ENCODE measurements around the gene SNX10.

DNA sequence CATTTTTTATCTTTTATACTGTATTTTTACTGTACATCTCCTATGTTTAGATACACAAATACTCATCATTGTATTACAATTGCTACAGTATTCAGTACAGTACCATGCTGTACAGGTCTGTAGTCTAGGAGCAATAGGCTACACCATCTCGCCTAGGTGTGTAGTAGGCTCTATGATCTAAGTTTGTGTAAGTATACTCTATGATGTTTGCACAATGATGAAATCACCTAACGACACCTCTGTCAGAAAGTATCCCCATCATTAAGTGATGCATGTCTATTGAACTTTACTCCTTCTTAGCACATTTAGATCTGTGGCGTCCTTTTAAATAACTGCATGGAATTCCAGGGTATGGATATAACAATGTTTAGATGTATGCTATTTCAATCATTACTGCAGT lies 112.0 kb downstream of the SNX10 start:
- TF ChIP-seq, protein P1, sequence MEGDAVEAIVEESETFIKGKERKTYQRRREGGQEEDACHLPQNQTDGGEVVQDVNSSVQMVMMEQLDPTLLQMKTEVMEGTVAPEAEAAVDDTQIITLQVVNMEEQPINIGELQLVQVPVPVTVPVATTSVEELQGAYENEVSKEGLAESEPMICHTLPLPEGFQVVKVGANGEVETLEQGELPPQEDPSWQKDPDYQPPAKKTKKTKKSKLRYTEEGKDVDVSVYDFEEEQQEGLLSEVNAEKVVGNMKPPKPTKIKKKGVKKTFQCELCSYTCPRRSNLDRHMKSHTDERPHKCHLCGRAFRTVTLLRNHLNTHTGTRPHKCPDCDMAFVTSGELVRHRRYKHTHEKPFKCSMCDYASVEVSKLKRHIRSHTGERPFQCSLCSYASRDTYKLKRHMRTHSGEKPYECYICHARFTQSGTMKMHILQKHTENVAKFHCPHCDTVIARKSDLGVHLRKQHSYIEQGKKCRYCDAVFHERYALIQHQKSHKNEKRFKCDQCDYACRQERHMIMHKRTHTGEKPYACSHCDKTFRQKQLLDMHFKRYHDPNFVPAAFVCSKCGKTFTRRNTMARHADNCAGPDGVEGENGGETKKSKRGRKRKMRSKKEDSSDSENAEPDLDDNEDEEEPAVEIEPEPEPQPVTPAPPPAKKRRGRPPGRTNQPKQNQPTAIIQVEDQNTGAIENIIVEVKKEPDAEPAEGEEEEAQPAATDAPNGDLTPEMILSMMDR (IDR thresholded peaks at IDR 0.05) = no peak
- TF ChIP-seq POLR2A (IDR thresholded peaks at IDR 0.05) = no peak

Measured in breast epithelium (tissue), 3 donors.